ENCODE data around the gene ZNF740. TPM values are rescaled to one million over a fixed set of nuclear protein-coding genes. Genes with fewer than 3 reads are reported as not detected.
A peak's percentile ranks its signal among the peaks of the same experiment; 100 is the strongest.

Gene ZNF740
- total and polyA plus RNA-seq, 2 donors (not counting 1 experiment from before 2014, with no cell fraction given): 35.9 to 117 TPM

DNA sequence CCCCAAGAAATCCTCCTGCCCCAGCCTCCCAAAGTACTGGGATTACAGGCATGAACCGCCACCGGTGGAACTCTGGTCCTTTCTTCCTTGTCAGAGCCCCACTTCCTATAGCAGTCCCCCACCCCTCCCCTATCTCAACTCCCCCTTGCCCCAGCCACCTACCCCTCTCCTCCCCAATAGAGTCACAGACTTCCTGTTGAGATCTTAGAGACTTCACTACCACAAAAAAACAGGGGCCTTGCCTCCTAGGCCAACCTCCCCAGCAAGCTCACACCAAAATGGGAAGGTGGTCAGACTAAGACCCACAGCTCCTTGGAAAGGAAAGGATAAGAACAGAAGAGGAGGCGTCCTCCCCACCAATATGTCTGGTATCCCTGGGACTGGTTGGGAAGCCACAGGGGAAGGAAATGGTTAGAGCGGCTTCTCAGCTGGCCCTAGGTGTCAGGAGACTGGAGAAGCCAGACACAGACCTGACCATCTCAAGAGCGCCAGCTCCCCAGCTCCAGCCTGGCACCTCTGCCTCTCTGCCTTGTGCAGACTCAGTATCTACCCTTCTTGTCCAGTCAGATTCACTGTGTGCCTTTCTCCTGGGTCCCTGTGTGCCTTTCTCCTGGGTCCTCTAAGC lies 18.1 kb downstream of the ZNF740 start:
- intact Hi-C loops (cut with micrococcal nuclease): loop anchor here (2.0 to 5.0 kb wide), 2 partner anchors 18 to 131 kb away; partner anchors contain the start of genes CSAD and ZNF740
- Histone ChIP-seq H3K27ac (ENCODE audit: low read length in 2 of 2) (peak overlapping the region; percentile 32 to 50), H3K79me2 (ENCODE audit: control insufficient read depth, insufficient read depth, low read length) (peaks cover 39% of the 10 kb centered on the region), H2AFZ (ENCODE audit: insufficient read depth, low read depth, low read length, poor library complexity, severe bottlenecking) (no peak overlapping the region), H3K27me3 (replicated peaks in 1 of 4; ENCODE audit: control extremely low read depth in 1 of 4, control insufficient read depth in 3 of 4, insufficient read depth in 4 of 4, low read length in 3 of 4) (no peaks in the 10 kb centered on the region), H3K4me2 (replicated peaks; ENCODE audit: low read depth, low read length, poor library complexity, severe bottlenecking) (peak overlapping the region; percentile 73), H3K36me3 (replicated peaks in 1 of 2; ENCODE audit: control extremely low read depth in 1 of 2, control insufficient read depth in 1 of 2, extremely low read depth in 1 of 2, insufficient read depth in 2 of 2, low read length in 1 of 2) (peaks cover 4 to 62% of the 10 kb centered on the region in 2 experiments), H3K9me3 (ENCODE audit: control extremely low read depth in 1 of 3, control insufficient read depth in 2 of 3, insufficient read depth in 1 of 3, low read length in 2 of 3) (no peaks in the 10 kb centered on the region), H3K4me3 (ENCODE audit: control extremely low read depth in 1 of 5, extremely low read depth in 1 of 5, insufficient read depth in 1 of 5, low read depth in 2 of 5, low read length in 4 of 5) (no peak overlapping the region), H3K4me1 (ENCODE audit: control insufficient read depth in 2 of 2, insufficient read depth in 2 of 2, low read length in 2 of 2) (peaks cover 59 to 67% of the 10 kb centered on the region in 2 donors), H4K20me1 (ENCODE audit: control insufficient read depth, insufficient read depth, low read length, poor library complexity, severe bottlenecking) (peaks cover 66% of the 10 kb centered on the region), H3K9ac (ENCODE audit: low read length) (no peak overlapping the region)
- ChIA-PET POLR2A (interaction anchor here (0.7 to 1.2 kb wide), 2 partner anchors 8 to 10 kb away, joined by 5 to 6 read pairs; partner anchors contain the start of gene ITGB7), CTCF (interaction anchor here (0.8 to 15.7 kb wide), 23 partner anchors 8 to 146 kb away, joined by 3 to 201 read pairs (median 6); partner anchors contain the start of genes AAAS, CSAD, ESPL1 and ITGB7)
- TF ChIP-seq, protein P1, sequence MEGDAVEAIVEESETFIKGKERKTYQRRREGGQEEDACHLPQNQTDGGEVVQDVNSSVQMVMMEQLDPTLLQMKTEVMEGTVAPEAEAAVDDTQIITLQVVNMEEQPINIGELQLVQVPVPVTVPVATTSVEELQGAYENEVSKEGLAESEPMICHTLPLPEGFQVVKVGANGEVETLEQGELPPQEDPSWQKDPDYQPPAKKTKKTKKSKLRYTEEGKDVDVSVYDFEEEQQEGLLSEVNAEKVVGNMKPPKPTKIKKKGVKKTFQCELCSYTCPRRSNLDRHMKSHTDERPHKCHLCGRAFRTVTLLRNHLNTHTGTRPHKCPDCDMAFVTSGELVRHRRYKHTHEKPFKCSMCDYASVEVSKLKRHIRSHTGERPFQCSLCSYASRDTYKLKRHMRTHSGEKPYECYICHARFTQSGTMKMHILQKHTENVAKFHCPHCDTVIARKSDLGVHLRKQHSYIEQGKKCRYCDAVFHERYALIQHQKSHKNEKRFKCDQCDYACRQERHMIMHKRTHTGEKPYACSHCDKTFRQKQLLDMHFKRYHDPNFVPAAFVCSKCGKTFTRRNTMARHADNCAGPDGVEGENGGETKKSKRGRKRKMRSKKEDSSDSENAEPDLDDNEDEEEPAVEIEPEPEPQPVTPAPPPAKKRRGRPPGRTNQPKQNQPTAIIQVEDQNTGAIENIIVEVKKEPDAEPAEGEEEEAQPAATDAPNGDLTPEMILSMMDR (IDR thresholded peaks at IDR 0.05): no peak
- TF ChIP-seq EZH2 (IDR thresholded peaks at IDR 0.05; ENCODE audit: borderline replicate concordance, insufficient read depth, low read depth, low read length, poor library complexity, severe bottlenecking): no peak
- Mint-ChIP-seq H3K27ac (peak overlapping the region; percentile 89), H3K9me3 (ENCODE audit: insufficient read depth) (no peaks in the 10 kb centered on the region), H3K4me3 (peak overlapping the region; percentile 65), H3K27me3 (no peaks in the 10 kb centered on the region), H3K4me1 (peaks cover 54% of the 10 kb centered on the region)
- ATAC-seq (ENCODE audit: low read depth) (no peak), DNase-seq (no peak)
- 41% methylated on average over 5 of the region's 5 CpGs for WGBS (ENCODE audit: insufficient coverage)

DNA sequence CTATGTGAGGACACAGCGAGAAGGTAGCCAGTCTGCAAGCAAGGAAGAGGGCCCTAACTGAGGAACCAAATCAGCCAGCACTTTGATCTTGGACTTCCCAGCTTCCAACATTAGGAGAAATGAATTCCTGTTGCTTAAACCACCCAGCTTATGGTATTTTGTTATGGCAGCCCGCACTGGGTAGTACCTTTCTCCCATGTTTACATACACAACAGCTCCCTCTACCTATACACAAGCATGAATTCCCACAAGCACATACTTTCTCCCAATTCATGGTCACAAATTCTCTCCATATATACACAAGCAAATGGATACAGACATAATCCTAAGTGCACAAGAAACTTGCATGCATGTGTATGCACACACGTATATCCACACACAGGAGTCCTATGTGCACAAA lies 19.2 kb downstream of the ZNF740 start:
- ChIA-PET POLR2A (interaction anchor here (1.0 to 2.5 kb wide), 6 partner anchors 9 to 121 kb away, joined by 3 to 8 read pairs (median 6); partner anchors contain the start of genes CSAD, PFDN5 and ZNF740), CTCF (interaction anchor here (1.1 to 15.7 kb wide), 12 partner anchors 9 to 145 kb away, joined by 3 to 201 read pairs (median 10); partner anchors contain the start of genes CSAD, ESPL1, ITGB7 and ZNF740)
- Histone ChIP-seq H3K4me2 (replicated peaks; ENCODE audit: low read depth, low read length, poor library complexity, severe bottlenecking) (peak overlapping the region; percentile 73), H3K9me3 (ENCODE audit: control extremely low read depth in 1 of 3, control insufficient read depth in 2 of 3, insufficient read depth in 1 of 3, low read length in 2 of 3) (no peaks in the 10 kb centered on the region), H3K4me3 (ENCODE audit: control extremely low read depth in 1 of 5, extremely low read depth in 1 of 5, insufficient read depth in 1 of 5, low read depth in 2 of 5, low read length in 4 of 5) (peak overlapping the region in 1 of 5 experiments; percentile 54), H4K20me1 (ENCODE audit: control insufficient read depth, insufficient read depth, low read length, poor library complexity, severe bottlenecking) (peaks cover 66% of the 10 kb centered on the region), H3K9ac (ENCODE audit: low read length) (peak overlapping the region; percentile 43), H3K4me1 (ENCODE audit: control insufficient read depth in 2 of 2, insufficient read depth in 2 of 2, low read length in 2 of 2) (peaks cover 70 to 77% of the 10 kb centered on the region in 2 donors), H3K36me3 (replicated peaks in 1 of 2; ENCODE audit: control extremely low read depth in 1 of 2, control insufficient read depth in 1 of 2, extremely low read depth in 1 of 2, insufficient read depth in 2 of 2, low read length in 1 of 2) (peaks cover 4 to 54% of the 10 kb centered on the region in 2 experiments), H3K79me2 (ENCODE audit: control insufficient read depth, insufficient read depth, low read length) (peaks cover 50% of the 10 kb centered on the region), H3K27me3 (replicated peaks in 1 of 4; ENCODE audit: control extremely low read depth in 1 of 4, control insufficient read depth in 3 of 4, insufficient read depth in 4 of 4, low read length in 3 of 4) (no peaks in the 10 kb centered on the region), H3K27ac (ENCODE audit: low read length in 2 of 2) (peak overlapping the region in 1 of 2 donors; percentile 39), H2AFZ (ENCODE audit: insufficient read depth, low read depth, low read length, poor library complexity, severe bottlenecking) (no peak overlapping the region)
- Mint-ChIP-seq H3K4me3 (peak overlapping the region; percentile 70), H3K9me3 (ENCODE audit: insufficient read depth) (no peaks in the 10 kb centered on the region), H3K27me3 (no peaks in the 10 kb centered on the region), H3K27ac (peak overlapping the region; percentile 80), H3K4me1 (peaks cover 62% of the 10 kb centered on the region)
- DNase-seq (no peak), ATAC-seq (ENCODE audit: low read depth) (no peak)
- intact Hi-C loops (cut with micrococcal nuclease): loop anchor here (1.0 to 5.0 kb wide), 3 partner anchors 10 to 132 kb away; partner anchors contain the start of genes CSAD and ZNF740
- TF ChIP-seq EZH2 (IDR thresholded peaks at IDR 0.05; ENCODE audit: borderline replicate concordance, insufficient read depth, low read depth, low read length, poor library complexity, severe bottlenecking): no peak
- TF ChIP-seq, protein P1 (IDR thresholded peaks at IDR 0.05): no peak
- 100% methylated on average over 2 of the region's 3 CpGs for WGBS (ENCODE audit: insufficient coverage)

Measured in B cell (primary cell).